Neural crest cell (in vitro differentiated cells): ENCODE measurements around the gene WNK2. TPM values are rescaled to one million over a fixed set of nuclear protein-coding genes. Genes with fewer than 3 reads are reported as not detected.

Experiments used
- DNase-seq: peaks from one replicate; pipeline ENCODE4 v3.0.0; 2021; ENCODE audit warnings: low read depth, mixed read lengths, low spot score
- H3K27ac Mint-ChIP-seq: one replicate; pipeline ENCODE4 v1.8.0; 2021; ENCODE audit warnings: mild to moderate bottlenecking, mixed read lengths; ENCODE audit not compliant: unreplicated experiment
- H3K27me3 Mint-ChIP-seq: 2 replicates; pipeline ENCODE4 v1.8.0; 2021; ENCODE audit warnings: low read depth, mild to moderate bottlenecking, mixed read lengths
- H3K36me3 Mint-ChIP-seq: 2 replicates; pipeline ENCODE4 v1.8.0; 2021; ENCODE audit warnings: low read depth, mild to moderate bottlenecking, mixed read lengths
- H3K4me1 Mint-ChIP-seq: 2 replicates; pipeline ENCODE4 v1.8.0; 2021; ENCODE audit warnings: mixed read lengths
- H3K4me3 Mint-ChIP-seq: one replicate; pipeline ENCODE4 v1.8.0; 2021; ENCODE audit warnings: mild to moderate bottlenecking, mixed read lengths
- H3K9me3 Mint-ChIP-seq: 2 replicates; pipeline ENCODE4 v1.8.0; 2021; ENCODE audit warnings: mixed read lengths
- total RNA-seq: library from RNA; stranded (reverse); gene quantifications from 2 replicates; pipeline ENCODE4 v1.2.1, GENCODE V29; 2021
- TF ChIP-seq, protein P1 (sequence below): fragments of 200-600 bp; sonication (generic); conservative IDR thresholded peaks from 2 replicates; pipeline ENCODE4 v1.5.0; 2021; ENCODE audit warnings: antibody characterized with exemption, mild to moderate bottlenecking

WNK2 gene
- total RNA-seq, 1 donor from 2014 or later, result 27.8 TPM

DNA sequence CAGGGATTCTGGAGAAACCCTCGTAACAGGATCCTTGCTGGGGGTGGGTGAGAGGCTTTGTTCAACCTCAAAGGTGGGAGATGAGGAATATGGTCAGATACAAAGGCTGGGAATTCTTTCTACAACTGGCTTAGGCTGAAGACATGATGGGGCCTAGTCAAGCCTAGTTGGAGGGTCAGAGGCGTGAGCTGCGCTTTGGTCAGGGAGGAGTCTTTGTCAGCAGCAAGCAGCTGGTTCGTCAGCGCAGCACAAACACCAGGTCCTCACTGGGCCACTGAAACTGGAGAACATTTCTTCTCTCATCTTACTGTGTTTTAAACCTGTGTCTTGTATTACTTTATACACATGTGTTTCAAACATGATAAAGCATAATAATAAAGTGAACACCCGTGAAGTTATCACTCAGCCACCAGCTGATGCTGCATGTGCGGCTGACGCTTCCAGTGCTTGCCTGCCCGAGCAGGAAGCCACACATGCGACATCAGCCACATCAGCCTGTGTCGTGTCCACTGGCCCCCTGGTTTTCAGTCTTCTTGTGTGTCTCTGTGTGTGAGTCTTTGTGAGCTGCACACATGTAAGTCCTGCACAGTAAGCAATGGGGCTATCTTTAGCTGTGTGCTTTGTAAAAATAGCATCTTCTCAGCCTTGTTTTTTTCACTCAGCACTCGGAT is 81.5 kb downstream of the WNK2 start:
- Mint-ChIP-seq H3K4me1 (no peaks in the 10 kb centered on the region), H3K27ac (no peak overlapping the region), H3K36me3 (peaks cover 2% of the 10 kb centered on the region), H3K4me3 (no peak overlapping the region), H3K9me3 (no peaks in the 10 kb centered on the region), H3K27me3 (no peaks in the 10 kb centered on the region)
- TF ChIP-seq, protein P1, sequence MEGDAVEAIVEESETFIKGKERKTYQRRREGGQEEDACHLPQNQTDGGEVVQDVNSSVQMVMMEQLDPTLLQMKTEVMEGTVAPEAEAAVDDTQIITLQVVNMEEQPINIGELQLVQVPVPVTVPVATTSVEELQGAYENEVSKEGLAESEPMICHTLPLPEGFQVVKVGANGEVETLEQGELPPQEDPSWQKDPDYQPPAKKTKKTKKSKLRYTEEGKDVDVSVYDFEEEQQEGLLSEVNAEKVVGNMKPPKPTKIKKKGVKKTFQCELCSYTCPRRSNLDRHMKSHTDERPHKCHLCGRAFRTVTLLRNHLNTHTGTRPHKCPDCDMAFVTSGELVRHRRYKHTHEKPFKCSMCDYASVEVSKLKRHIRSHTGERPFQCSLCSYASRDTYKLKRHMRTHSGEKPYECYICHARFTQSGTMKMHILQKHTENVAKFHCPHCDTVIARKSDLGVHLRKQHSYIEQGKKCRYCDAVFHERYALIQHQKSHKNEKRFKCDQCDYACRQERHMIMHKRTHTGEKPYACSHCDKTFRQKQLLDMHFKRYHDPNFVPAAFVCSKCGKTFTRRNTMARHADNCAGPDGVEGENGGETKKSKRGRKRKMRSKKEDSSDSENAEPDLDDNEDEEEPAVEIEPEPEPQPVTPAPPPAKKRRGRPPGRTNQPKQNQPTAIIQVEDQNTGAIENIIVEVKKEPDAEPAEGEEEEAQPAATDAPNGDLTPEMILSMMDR, result no peak
- DNase-seq, result no peak

DNA sequence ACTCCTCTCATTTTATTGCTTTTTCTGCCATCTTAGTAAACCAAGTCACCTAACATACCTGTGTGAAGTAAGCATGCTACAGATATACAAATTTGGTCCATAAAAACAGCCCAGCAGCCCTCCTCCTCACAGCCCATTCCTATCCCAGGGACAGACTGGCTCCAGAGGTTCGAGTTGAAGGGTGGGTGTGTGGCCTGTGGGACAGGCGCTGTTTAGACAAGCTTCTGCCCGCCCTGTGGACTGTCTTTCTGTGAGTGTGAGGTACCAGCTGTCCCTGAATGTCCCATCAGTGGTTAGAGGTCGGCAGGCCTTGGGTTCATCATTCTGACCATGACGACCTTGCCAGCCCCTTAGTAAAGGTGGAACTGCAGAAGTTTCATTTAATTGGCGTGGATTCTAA is 82.0 kb downstream of the WNK2 start:
- TF ChIP-seq, protein P1, result no peak
- H3K4me1 Mint-ChIP-seq, result no peaks in the 10 kb centered on the region
- DNase-seq, result no peak

DNA sequence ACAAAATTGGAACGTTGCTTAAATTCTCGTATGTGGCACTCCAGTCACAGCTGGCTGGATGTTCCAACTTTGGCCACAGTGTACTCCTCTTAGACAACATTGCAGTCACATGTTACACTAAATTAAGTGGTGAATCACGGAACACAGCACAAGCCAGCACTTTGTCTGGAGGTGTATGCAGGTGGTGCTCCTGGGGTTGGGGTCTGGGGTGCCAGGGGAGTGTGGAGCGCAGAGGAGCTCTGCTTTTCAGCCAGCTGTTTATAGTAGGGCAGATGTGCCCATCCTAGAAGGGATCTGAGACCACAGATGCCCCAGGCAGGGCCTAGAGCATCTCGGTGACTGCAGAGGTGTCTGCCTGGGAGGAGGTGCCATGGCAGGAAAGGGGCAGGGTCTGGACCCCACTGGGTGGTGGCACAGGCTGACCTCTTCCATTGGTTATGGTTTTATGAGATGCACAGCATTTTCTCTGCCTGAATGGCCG is 82.6 kb downstream of the WNK2 start:
- Mint-ChIP-seq H3K9me3 (peaks cover 3% of the 10 kb centered on the region), H3K36me3 (peaks cover 13% of the 10 kb centered on the region), H3K27me3 (no peaks in the 10 kb centered on the region), H3K4me3 (no peak overlapping the region), H3K27ac (no peak overlapping the region), H3K4me1 (no peaks in the 10 kb centered on the region)
- TF ChIP-seq, protein P1, result no peak
- DNase-seq, result no peak

More for the DNA sequence above, 82.0 kb downstream of the WNK2 start:
- no peaks in the 10 kb centered on the region for H3K27me3 Mint-ChIP-seq
- H3K27ac Mint-ChIP-seq, result no peak overlapping the region
- no peaks in the 10 kb centered on the region for H3K9me3 Mint-ChIP-seq
- peaks cover 7% of the 10 kb centered on the region for H3K36me3 Mint-ChIP-seq
- no peak overlapping the region for H3K4me3 Mint-ChIP-seq

GRCh38 chr9:93267091-93267541 is 83.2 kb downstream of the WNK2 start:
- Mint-ChIP-seq H3K36me3 (peaks cover 19% of the 10 kb centered on the region), H3K4me3 (no peak overlapping the region), H3K27ac (no peak overlapping the region), H3K27me3 (no peaks in the 10 kb centered on the region), H3K9me3 (peaks cover 7% of the 10 kb centered on the region), H3K4me1 (no peaks in the 10 kb centered on the region)
- TF ChIP-seq, protein P1, result no peak
- DNase-seq, result no peak

- Mint-ChIP-seq H3K4me3 (no peak overlapping the region), H3K9me3 (peaks cover 7% of the 10 kb centered on the region), H3K4me1 (no peaks in the 10 kb centered on the region), H3K27ac (no peak overlapping the region), H3K27me3 (no peaks in the 10 kb centered on the region), H3K36me3 (peaks cover 20% of the 10 kb centered on the region)
- no peak for DNase-seq
- TF ChIP-seq, protein P1, result no peak
These were observed 84.0 kb downstream of the WNK2 start for GRCh38 chr9:93267681-93268505.
